ENCODE measurements around the gene TBC1D24.

GRCh38 chr16:2501946-2502895 lies 27.3 kb downstream of the TBC1D24 start:
- TF ChIP-seq POLR2A (IDR thresholded peaks at IDR 0.05; ENCODE audit: low read depth, low read length) (no peak), SPI1 (IDR thresholded peaks at IDR 0.05; ENCODE audit: low read depth, low read length) (no peak), POLR2AphosphoS5 (IDR thresholded peaks at IDR 0.05; ENCODE audit: low read depth, low read length) (no peak)

All from GM12891 (cell line).